Fibroblast of skin of right biceps (primary cell): Measurements from ENCODE around the gene GMDS.

Experiments
- DNase-seq: peaks from one replicate; pipeline ENCODE4 v3.0.0-alpha.2; 2013

The GMDS gene

GRCh38 chr6:1662534-1662933 is 582.9 kb downstream of the GMDS start:
- peak; percentile 56 for DNase-seq

GRCh38 chr6:1659816-1660215 is 585.6 kb downstream of the GMDS start:
- DNase-seq: no peak

- DNase-seq: no peak
These were observed 587.0 kb downstream of the GMDS start for GRCh38 chr6:1658212-1659005.

DNA sequence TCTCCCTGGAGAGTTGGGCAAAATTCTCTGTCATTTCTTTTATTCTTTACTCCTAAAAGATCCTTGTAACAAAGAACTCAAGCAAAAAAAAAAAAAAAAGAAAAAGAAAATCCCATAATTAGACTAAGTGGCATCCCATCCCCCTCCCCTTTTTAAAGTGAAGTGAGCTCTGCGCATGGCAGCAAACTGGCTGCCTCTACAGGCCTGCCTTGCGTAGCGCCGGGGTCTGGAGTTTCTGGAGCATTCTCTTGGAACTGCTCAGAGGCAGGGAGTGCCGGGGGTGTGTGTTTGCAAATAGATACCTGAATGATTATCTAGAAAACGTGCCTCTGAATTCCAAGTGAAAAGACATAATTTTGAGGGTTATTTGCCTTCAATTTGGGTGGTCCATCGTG is 587.6 kb downstream of the GMDS start:
- DNase-seq: no peak

- no peak for DNase-seq
These were observed 588.2 kb downstream of the GMDS start for GRCh38 chr6:1657116-1657770.

- no peak for DNase-seq
These were observed 591.4 kb downstream of the GMDS start for GRCh38 chr6:1654054-1654453.

GRCh38 chr6:1652842-1653241 is 592.6 kb downstream of the GMDS start:
- DNase-seq: no peak

DNA sequence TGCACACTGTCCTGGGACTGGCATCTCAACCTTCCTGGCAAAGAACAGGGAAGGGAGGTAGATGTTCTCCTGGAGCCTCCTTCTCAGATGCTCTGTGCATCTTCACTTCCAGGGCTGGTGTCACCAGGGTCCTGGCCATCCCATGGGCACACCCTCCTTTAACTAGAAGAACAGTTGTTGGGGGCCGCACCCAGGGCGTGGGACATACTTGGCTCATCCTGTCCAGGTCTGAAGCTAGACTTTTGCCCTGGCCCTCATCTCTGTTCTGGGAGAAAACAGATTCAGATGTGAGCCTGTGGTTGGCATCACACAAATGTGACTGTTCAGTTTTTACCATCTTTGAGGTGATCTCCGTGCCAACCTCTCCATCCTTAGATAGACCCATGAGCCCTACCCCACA is 594.0 kb downstream of the GMDS start:
- no peak for DNase-seq

- DNase-seq: peak; percentile 58
These were observed 599.8 kb downstream of the GMDS start for GRCh38 chr6:1645466-1646185.

GRCh38 chr6:1644516-1645060 is 600.8 kb downstream of the GMDS start:
- DNase-seq: no peak

- no peak for DNase-seq
These were observed 601.5 kb downstream of the GMDS start for GRCh38 chr6:1643830-1644445.

GRCh38 chr6:1643111-1643510 is 602.3 kb downstream of the GMDS start:
- DNase-seq: no peak

GRCh38 chr6:1641343-1641885 is 604.0 kb downstream of the GMDS start:
- DNase-seq: no peak

- no peak for DNase-seq
These were observed 604.9 kb downstream of the GMDS start for GRCh38 chr6:1640476-1640875.

- no peak for DNase-seq
These were observed 606.0 kb downstream of the GMDS start for GRCh38 chr6:1639430-1639829.

DNA sequence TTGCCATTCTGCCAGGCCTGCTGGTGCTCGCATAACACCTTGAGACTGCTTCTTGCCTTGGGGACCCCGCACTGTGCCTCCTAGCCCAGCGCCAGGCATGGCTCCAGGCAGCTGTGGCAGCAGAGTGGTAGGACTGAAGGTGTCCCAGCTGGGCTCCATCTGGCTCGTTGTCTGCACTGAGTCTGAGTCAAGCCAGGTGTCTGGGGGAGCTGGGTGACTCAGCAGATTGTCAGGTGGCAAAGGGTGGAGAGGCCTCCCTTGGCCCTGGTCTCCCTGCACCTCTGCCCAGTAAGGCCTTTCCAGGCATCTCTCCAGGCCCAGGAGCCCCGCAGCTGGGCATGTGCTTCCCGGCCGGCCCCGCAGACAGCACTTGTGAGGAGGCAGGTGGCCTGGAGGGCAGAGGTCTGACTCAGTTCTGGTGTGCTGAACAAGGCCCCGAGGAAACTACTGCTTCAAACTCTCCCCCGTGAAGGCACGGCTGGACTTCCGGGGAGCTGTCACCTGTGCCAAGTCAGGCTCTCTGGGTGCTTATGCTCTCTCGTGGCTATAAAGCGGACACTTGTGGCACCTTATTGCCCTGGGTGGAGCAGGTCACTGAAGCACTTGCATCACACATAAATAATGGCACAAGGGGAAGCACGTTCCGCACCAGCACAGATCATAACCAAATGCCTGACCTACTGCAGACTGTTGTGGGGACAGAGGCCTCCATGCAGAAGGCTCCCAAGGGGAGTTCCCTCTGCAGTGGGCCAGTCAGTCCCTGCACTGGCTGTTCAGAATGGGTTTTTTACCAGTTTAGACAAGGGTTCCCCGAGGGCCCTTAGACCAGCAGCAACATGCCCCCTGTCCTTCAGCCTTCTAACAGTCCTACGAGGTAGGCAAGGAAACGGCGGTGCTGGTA is 608.2 kb downstream of the GMDS start:
- DNase-seq: no peak

- DNase-seq: no peak
These were observed 609.1 kb downstream of the GMDS start for GRCh38 chr6:1636272-1636825.

DNA sequence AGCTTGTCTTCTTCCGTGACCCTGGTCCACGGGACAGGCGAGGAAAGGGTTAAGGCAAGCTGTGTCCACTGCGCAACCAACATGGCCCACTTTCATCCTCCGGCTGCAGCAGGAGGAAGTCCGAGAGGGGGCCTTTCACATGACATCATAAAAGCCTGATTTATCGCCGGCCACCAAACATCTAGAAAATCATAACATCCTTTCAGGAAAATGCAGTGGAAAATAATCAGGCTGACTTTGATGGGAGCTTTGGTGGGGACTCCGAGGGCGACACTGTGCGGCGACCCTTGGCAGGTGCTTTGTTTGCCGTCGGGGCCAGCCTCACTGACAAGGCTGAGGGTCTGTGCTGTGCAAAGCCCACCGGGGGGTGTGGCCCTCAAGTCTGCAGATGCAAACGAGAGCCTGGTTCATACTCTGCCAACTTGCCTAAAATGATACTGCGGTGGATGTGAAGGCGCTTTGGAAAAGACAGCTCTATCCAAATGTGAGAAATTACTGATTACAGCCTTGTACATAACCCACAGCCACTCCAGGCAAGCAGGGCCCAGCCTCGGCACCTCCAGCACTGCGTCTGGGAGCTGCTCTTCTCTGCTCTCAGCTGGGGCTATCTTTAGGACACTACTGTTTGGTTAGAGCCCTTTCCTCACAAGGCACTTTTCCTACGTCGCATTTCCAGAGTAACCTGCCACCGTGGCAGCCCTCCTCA is 609.9 kb downstream of the GMDS start:
- DNase-seq: no peak

- no peak for DNase-seq
These were observed 611.3 kb downstream of the GMDS start for GRCh38 chr6:1634081-1634480.

GRCh38 chr6:1633366-1634021 is 611.9 kb downstream of the GMDS start:
- DNase-seq: no peak
